Cardiac muscle cell (in vitro differentiated cells and primary cell): ENCODE results near the gene PSMB4. TPM values are rescaled to one million over a fixed set of nuclear protein-coding genes. Genes with fewer than 3 reads are reported as not detected.
A peak's percentile ranks its signal among the peaks of the same experiment; 100 is the strongest.
"Not testable (repeated sequence)": the region's sequence is repeated elsewhere in the genome, so short reads cannot be mapped to it uniquely, and the experiment has no call there.

Experiments
- DNase-seq, 2 donors: peaks; one replicate each; pipeline versions ENCODE4 v3.0.0 to v3.0.0-alpha.2; 2010 to 2017; ENCODE audit warnings: low read depth in 1 of 2, low spot score in 1 of 2
- H3K27ac ChIP-seq: fragments of 200-600 bp; sonication (generic); 2 replicates; pipeline ENCODE4 v1.5.1; 2016
- H3K27me3 ChIP-seq: fragments of 200-600 bp; sonication (generic); 2 replicates; pipeline ENCODE4 v1.6.0; 2016; ENCODE audit warnings: control low read depth
- H3K36me3 ChIP-seq: fragments of 200-600 bp; sonication (generic); 2 replicates; pipeline ENCODE4 v1.5.1; 2016; ENCODE audit warnings: control low read depth
- H3K4me1 ChIP-seq: fragments of 200-600 bp; sonication (generic); 2 replicates; pipeline ENCODE4 v1.8.1; 2017; ENCODE audit warnings: low read depth, mild to moderate bottlenecking, mixed run types
- H3K4me3 ChIP-seq: fragments of 200-600 bp; sonication (generic); 2 replicates; pipeline ENCODE4 v1.5.1; 2016; ENCODE audit warnings: mild to moderate bottlenecking
- H3K9me3 ChIP-seq: fragments of 200-600 bp; sonication (generic); 2 replicates; pipeline ENCODE4 v1.5.1; 2017; ENCODE audit warnings: low read depth, mild to moderate bottlenecking, control low read depth
- CTCF ChIP-seq: IDR thresholded peaks from 2 replicates; pipeline ENCODE4 v1.5.1; 2012; ENCODE audit warnings: low read depth, mild to moderate bottlenecking, low read length
- polyA plus RNA-seq: library from polyadenylated mRNA; unstranded; fragments of >200 nt; fragmentation: Nextera tagmentation; extraction: Ambion mirVana; gene quantifications from 2 replicates; pipeline ENCODE4 v1.2.1, GENCODE V29; 2016
- total RNA-seq: library from RNA; depleted of rRNA; stranded (reverse); fragments of >200 nt; gene quantifications from 2 replicates; pipeline ENCODE4 v1.2.3, GENCODE V29; 2016

The PSMB4 gene
- 220 and 354 TPM in 2 replicates for total RNA-seq
- polyA plus RNA-seq = 71.1 and 104 TPM in 2 replicates

GRCh38 chr1:151399324-151400171 is at the start of gene PSMB4:
TSS of gene PSMB4 (plus strand) at chr1:151399573. CDS start at chr1:151399588, 15 bp downstream.
- Histone ChIP-seq H3K9me3 (no peaks in the 10 kb centered on the region), H3K36me3 (peaks cover 32% of the 10 kb centered on the region), H3K27ac (peak within 1 kb of the TSS; percentile 83), H3K4me1 (peaks cover 9% of the 10 kb centered on the region), H3K27me3 (no peaks in the 10 kb centered on the region), H3K4me3 (peak within 1 kb of the TSS; percentile 98)
- TF ChIP-seq CTCF = peak; percentile 35
- DNase-seq = peak; percentile 90 to 96

GRCh38 chr1:151350323-151350722 is 49.0 kb upstream of the PSMB4 start:
- not testable (repeated sequence) for H3K4me1 ChIP-seq, H3K27me3 ChIP-seq, DNase-seq, H3K9me3 ChIP-seq, H3K4me3 ChIP-seq, H3K36me3 ChIP-seq, H3K27ac ChIP-seq

DNA sequence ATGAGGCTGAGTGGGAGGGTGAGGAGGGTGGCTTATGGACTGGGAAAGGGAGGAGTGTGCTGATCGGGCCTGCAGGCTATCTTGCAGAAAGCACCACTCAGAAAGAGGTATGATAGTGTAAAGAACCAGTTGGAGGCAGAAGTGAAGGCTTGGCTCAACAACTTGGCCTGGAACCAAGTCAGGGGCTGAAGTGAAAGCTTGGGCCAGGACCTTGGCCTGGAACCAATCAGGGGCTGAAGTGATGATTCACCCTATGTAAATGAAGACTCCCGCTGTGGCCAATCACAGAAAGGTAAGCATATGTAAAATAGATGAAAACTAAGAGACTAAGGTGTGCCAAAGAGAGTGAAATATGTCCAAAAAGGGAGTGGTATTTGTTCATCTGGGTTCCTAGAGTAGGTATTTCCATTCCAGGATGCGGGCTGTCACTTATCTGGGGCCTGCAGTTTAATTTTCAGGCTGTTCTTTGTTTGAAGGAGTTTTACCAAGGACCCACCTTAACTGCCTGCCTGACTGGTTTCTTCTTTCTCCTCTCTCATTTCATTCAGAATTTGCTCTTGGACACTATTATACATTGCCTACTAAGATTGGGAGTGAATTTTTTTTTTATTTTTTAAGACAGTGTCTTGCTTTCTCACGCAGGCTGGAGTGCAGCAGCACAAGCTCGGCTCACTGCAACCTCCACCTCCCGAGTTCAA is 47.2 kb upstream of the PSMB4 start:
- no peak overlapping the region for H3K4me3 ChIP-seq
- no peak for TF ChIP-seq CTCF

DNA sequence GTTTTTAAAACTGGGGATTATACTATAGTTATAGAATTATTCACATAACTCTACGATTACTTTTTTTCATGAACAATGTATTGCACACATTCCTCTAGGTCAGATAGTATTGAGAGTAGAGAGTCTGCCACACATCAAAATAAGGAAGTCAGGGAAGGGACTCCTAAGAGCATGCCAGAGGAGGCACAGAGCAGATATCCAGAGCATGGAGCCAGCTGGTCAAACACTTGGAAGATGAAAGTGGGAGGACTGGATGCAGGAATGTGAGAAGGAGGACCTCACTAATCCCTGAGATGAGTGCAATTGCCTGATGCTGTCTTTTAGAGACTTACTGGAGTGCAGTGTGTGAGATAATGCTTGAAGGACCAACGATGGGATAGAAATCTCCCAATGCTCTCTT is 42.7 kb upstream of the PSMB4 start:
- no peaks in the 10 kb centered on the region for H3K4me1 ChIP-seq
- no peaks in the 10 kb centered on the region for H3K36me3 ChIP-seq
- TF ChIP-seq CTCF = no peak
- no peak overlapping the region for H3K4me3 ChIP-seq
- H3K27me3 ChIP-seq = no peaks in the 10 kb centered on the region
- no peak overlapping the region for H3K27ac ChIP-seq
- no peak for DNase-seq
- H3K9me3 ChIP-seq = no peaks in the 10 kb centered on the region

More for the DNA sequence above, 47.2 kb upstream of the PSMB4 start:
- H3K27me3 ChIP-seq = no peaks in the 10 kb centered on the region
- DNase-seq = peak in 1 of 2 donors; percentile 55
- H3K9me3 ChIP-seq = no peaks in the 10 kb centered on the region
- no peaks in the 10 kb centered on the region for H3K36me3 ChIP-seq
- H3K27ac ChIP-seq = no peak overlapping the region
- H3K4me1 ChIP-seq = no peaks in the 10 kb centered on the region

DNA sequence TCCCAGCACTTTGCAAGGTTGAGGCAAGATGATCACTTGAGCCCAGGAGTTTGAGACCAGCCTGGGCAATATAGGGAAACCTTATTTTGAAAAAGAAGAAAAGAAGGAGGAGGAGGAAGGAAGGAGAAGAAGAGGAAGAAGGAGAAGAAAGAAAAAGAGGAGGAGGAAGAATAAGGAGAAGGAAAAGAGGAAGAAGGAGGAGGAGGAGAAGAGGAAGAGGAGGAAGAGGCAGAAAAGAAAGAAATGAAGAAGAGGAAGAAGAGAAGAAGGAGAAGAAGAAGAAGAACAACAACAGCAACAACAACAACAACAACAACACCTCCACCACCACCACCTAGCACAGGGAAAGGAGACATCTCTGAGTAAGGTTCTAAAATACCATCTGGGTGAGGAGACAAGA is 37.5 kb upstream of the PSMB4 start:
- no peak for TF ChIP-seq CTCF
- H3K4me1 ChIP-seq = no peaks in the 10 kb centered on the region
- DNase-seq = no peak
- no peak overlapping the region for H3K4me3 ChIP-seq
- H3K27ac ChIP-seq = no peak overlapping the region
- no peaks in the 10 kb centered on the region for H3K36me3 ChIP-seq
- H3K27me3 ChIP-seq = no peaks in the 10 kb centered on the region
- no peaks in the 10 kb centered on the region for H3K9me3 ChIP-seq
